Coronary artery (tissue), 2 donors: ENCODE data around the gene DISC1.

Experiments
- DNase-seq: peaks from one replicate; pipeline ENCODE4 v3.0.0-alpha.2; 2017; ENCODE audit warnings: low spot score
- H3K27ac ChIP-seq, 2 donors: fragments of 200-600 bp; sonication (generic); one replicate each; pipeline ENCODE4 v1.5.1; 2016 to 2019
- H3K4me3 ChIP-seq: fragments of 200-600 bp; sonication (generic); 2 replicates; pipeline ENCODE4 v1.5.1; 2016; ENCODE audit warnings: mild to moderate bottlenecking, moderate library complexity
- TF ChIP-seq, protein P1 (sequence below): fragments of 200-600 bp; sonication (generic); IDR thresholded peaks from one replicate; pipeline ENCODE4 v1.5.1; 2019; ENCODE audit warnings: antibody characterized with exemption

Gene DISC1

GRCh38 chr1:231806623-231807495 lies 180.3 kb downstream of the DISC1 start:
- Histone ChIP-seq H3K27ac (no peak overlapping the region), H3K4me3 (no peak overlapping the region)
- no peak for DNase-seq
- TF ChIP-seq, protein P1, sequence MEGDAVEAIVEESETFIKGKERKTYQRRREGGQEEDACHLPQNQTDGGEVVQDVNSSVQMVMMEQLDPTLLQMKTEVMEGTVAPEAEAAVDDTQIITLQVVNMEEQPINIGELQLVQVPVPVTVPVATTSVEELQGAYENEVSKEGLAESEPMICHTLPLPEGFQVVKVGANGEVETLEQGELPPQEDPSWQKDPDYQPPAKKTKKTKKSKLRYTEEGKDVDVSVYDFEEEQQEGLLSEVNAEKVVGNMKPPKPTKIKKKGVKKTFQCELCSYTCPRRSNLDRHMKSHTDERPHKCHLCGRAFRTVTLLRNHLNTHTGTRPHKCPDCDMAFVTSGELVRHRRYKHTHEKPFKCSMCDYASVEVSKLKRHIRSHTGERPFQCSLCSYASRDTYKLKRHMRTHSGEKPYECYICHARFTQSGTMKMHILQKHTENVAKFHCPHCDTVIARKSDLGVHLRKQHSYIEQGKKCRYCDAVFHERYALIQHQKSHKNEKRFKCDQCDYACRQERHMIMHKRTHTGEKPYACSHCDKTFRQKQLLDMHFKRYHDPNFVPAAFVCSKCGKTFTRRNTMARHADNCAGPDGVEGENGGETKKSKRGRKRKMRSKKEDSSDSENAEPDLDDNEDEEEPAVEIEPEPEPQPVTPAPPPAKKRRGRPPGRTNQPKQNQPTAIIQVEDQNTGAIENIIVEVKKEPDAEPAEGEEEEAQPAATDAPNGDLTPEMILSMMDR = no peak

DNA sequence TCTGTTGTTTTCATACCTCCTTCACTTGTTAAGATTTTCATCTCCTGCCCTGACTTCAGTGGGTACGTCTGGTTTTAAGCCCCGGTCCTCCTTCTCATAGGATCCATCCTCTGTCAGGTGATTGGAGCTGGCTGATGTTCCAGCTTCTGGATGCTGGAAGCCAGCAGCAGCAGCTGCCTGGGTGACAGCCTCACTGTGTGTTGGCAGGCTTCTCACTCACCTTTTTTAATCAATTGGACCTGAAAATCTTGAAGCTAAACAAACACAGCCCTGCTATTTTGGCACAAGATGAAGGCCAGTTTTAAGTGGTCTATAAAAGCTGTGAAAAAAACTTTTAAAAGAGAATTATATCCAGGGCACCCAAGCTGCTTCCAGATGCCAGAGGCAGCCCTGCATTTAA lies 181.0 kb downstream of the DISC1 start:
- no peak overlapping the region for H3K4me3 ChIP-seq
- no peak overlapping the region for H3K27ac ChIP-seq
- TF ChIP-seq, protein P1 = no peak
- DNase-seq = no peak

DNA sequence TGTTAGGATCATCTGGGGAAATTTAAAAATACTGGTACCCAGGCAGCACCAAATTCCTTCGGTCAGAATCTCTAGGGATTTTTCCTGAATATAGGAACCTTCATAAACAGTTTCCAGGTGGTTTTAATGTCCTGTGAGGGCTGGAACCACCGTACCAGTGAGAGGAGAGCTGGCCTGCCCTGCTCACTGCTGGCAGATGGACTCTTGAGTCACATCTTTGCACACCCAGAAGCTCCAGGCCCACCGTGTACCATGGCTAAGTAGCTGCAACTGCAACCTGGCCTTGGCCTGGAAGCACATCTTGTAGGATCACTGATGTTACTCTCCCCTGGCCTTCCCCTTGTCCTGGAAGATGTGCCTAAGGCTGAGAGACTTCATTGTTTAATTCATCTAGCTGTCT lies 181.5 kb downstream of the DISC1 start:
- TF ChIP-seq, protein P1 = no peak
- DNase-seq = no peak
- H3K27ac ChIP-seq = no peak overlapping the region
- no peak overlapping the region for H3K4me3 ChIP-seq

DNA sequence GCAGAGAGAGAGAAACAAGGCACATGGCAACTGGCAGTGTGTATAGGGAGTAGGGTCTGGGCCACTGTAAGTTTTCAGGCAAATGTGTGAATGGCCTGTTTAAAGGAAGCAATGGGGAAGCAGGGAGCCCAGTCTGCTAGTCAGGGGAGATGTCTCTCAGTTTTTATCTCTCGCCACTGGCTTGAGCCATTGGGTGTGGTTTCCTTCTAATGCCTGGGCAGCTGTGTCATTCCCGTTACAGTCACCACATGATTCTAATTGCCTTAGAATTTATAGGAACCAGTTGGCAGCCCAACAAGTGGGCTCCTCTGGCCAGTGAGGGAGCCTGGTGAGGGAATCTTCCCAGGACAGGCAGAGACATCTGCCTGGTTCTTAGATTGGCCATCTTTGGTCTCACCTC lies 182.4 kb downstream of the DISC1 start:
- Histone ChIP-seq H3K27ac (peak overlapping the region in 1 of 2 donors; percentile 28), H3K4me3 (no peak overlapping the region)
- no peak for DNase-seq
- TF ChIP-seq, protein P1 = no peak

GRCh38 chr1:231810415-231810814 lies 183.8 kb downstream of the DISC1 start:
- TF ChIP-seq, protein P1 = no peak

DNA sequence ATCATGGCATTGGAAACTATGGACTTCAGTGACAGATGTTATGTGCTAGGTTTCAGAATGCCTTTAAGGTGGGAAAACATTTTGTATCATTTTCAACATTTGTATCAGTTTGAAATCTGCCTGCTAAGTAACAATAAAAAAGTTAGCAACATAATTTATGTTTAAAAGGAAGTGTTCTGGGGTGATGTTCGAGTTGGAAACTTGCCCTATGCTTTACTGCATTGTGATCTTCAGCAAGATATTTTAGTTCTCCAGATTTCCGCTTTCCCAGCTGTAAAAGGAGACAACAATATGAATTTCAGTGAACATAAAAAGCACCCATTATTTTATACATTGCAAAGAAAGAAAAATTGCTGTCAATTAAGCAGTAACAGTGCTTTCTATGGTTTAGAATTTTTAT lies 187.4 kb downstream of the DISC1 start:
- H3K4me3 ChIP-seq = no peak overlapping the region
- DNase-seq = no peak
- TF ChIP-seq, protein P1 = no peak
- no peak overlapping the region for H3K27ac ChIP-seq

More at GRCh38 chr1:231810415-231810814, 183.8 kb downstream of the DISC1 start:
- DNase-seq = no peak
- no peak overlapping the region for H3K27ac ChIP-seq
- H3K4me3 ChIP-seq = no peak overlapping the region

GRCh38 chr1:231814521-231814920 lies 187.9 kb downstream of the DISC1 start:
- no peak for DNase-seq
- TF ChIP-seq, protein P1 = no peak
- Histone ChIP-seq H3K27ac (no peak overlapping the region), H3K4me3 (no peak overlapping the region)
